GM12878 (cell line): ENCODE measurements around the gene CNST. TPM values are rescaled to one million over a fixed set of nuclear protein-coding genes. Genes with fewer than 3 reads are reported as not detected.
"Not testable (repeated sequence)": the region's sequence is repeated elsewhere in the genome, so short reads cannot be mapped to it uniquely, and the experiment has no call there.

Experiments
- ATAC-seq: fragments of 200-7000 bp; cut with Tn5 transposase; 3 replicates; pipeline ENCODE4 v1.9.1; 2020; ENCODE audit warnings: mild to moderate bottlenecking, moderate library complexity
- BruUV-seq: library from RNA; stranded (reverse); fragments of 400-500 nt; replicated peaks from 2 replicates; lab custom pipeline; 2021; lab: Mats Ljungman, UMichigan
- CTCF ChIA-PET: fragments of 300-600 bp; sonication (Branson Sonifier 250); formaldehyde crosslinking; extraction: SDS; loops from one replicate; lab custom pipeline; 2021; ENCODE audit warnings: inconsistent platforms; lab: Yijun Ruan, JAX
- POLR2A ChIA-PET: fragments of 350-600 bp; formaldehyde crosslinking; extraction: SDS; loops from one replicate; lab custom pipeline; 2021; ENCODE audit warnings: inconsistent platforms; lab: Charles Lee
- RAD21 ChIA-PET: fragments of 300-600 bp; sonication (Branson Sonifier 250); formaldehyde crosslinking; loops from one replicate; lab custom pipeline; 2023; ENCODE audit warnings: antibody characterized with exemption; ENCODE audit not compliant: unreplicated experiment; lab: Charles Lee
- SMC1A ChIA-PET: fragments of 300-600 bp; sonication (Branson Sonifier 250); formaldehyde crosslinking; loops from one replicate; lab custom pipeline; 2023; ENCODE audit not compliant: unreplicated experiment, uncharacterized antibody; lab: Charles Lee
- DNase-seq: peaks from one replicate; pipeline ENCODE4 v3.0.0-alpha.2; 2011; ENCODE audit warnings: low read depth, low spot score
- FAIRE-seq: peaks from 3 replicates; lab custom pipeline; 2011; peaks lifted over from hg19 to GRCh38; lab: Jason Lieb, UNC
- H2AFZ ChIP-seq: 2 replicates; pipeline ENCODE4 v1.6.0; 2011; ENCODE audit warnings: low read depth, low read length, control low read depth; ENCODE audit not compliant: control insufficient read depth
- H3K27ac ChIP-seq: 2 replicates; pipeline ENCODE4 v1.5.1; 2011; ENCODE audit warnings: control low read depth; ENCODE audit not compliant: control insufficient read depth, insufficient read depth
- H3K27me3 ChIP-seq, 2 experiments: replicated peaks in 1 of 2; 2 replicates each; pipeline versions ENCODE4 v1.6.0 to v1.6.1; 2011; ENCODE audit warnings: low read length in 1 of 2; ENCODE audit not compliant: control insufficient read depth in 2 of 2, insufficient read depth in 2 of 2
- H3K36me3 ChIP-seq, 2 experiments: 2 replicates each; pipeline ENCODE4 v1.5.1; 2011; ENCODE audit warnings: low read length in 1 of 2; ENCODE audit not compliant: control insufficient read depth in 2 of 2, insufficient read depth in 2 of 2
- H3K4me1 ChIP-seq: 2 replicates; pipeline ENCODE4 v1.6.1; 2011; ENCODE audit warnings: mild to moderate bottlenecking, low read length, moderate library complexity, mixed read lengths; ENCODE audit not compliant: control insufficient read depth, insufficient read depth
- H3K4me2 ChIP-seq: 2 replicates; pipeline ENCODE4 v1.6.0; 2011; ENCODE audit warnings: control low read depth; ENCODE audit not compliant: control insufficient read depth, insufficient read depth
- H3K4me3 ChIP-seq: fragments of 200-600 bp; sonication (generic); 2 replicates; pipeline ENCODE4 v1.5.1; 2016
- H3K79me2 ChIP-seq: 2 replicates; pipeline ENCODE4 v1.6.0; 2011; ENCODE audit warnings: low read length; ENCODE audit not compliant: control insufficient read depth, insufficient read depth
- H3K9ac ChIP-seq: 2 replicates; pipeline ENCODE4 v1.8.0; 2011; ENCODE audit warnings: low read length, control low read depth, mixed read lengths; ENCODE audit not compliant: control insufficient read depth, insufficient read depth
- H3K9me3 ChIP-seq: replicated peaks from 3 replicates; pipeline ENCODE4 v1.5.1; 2011; ENCODE audit warnings: mild to moderate bottlenecking, low read length; ENCODE audit not compliant: control insufficient read depth, insufficient read depth
- H4K20me1 ChIP-seq: 2 replicates; pipeline ENCODE4 v1.6.0; 2011; ENCODE audit not compliant: control insufficient read depth, insufficient read depth
- NFYB ChIP-seq: IDR thresholded peaks from 2 replicates; pipeline ENCODE4 v1.6.1; 2011; ENCODE audit warnings: low read depth, mild to moderate bottlenecking, low read length, improper control_type of control experiment, moderate library complexity; ENCODE audit not compliant: insufficient read depth
- WGBS: methylation state at CpG from one replicate; pipeline ENCODE4 v1.1.6; 2016; ENCODE audit warnings: low lambda C conversion rate; ENCODE audit not compliant: insufficient replicate concordance, insufficient coverage; ENCODE audit errors: missing lambda C conversion rate; 5-methylcytosine and 5-hydroxymethylcytosine counted together
- in situ Hi-C: fragments of 300-500 bp; cut with MboI; formaldehyde crosslinking; loops from 9 replicates; pipeline ENCODE4 v1.14.3; 2018; ENCODE audit warnings: mixed read lengths
- intact Hi-C: fragments of 100-400 bp; cut with micrococcal nuclease; formaldehyde crosslinking; loops from one replicate; pipeline ENCODE4 v1.14.2; 2022; ENCODE audit not compliant: unreplicated experiment
- polyA plus RNA-seq, 11 experiments: library from polyadenylated mRNA; depleted of rRNA in 4 of 11; unstranded in 6 of 11; stranded (reverse) in 5 of 11; fragments of >200 nt; fragmentation: Nextera tagmentation in 4 of 11; fragmentation: Illumina TruSeq in 1 of 11; extraction: Ambion mirVana in 4 of 11; extraction: Trizol in 1 of 11; gene quantifications; 1 replicate in 1 of 11; 2 replicates in 10 of 11; pipeline versions ENCODE4 v1.2.1 to v1.2.3, GENCODE V29; 2011 to 2016; ENCODE audit warnings: inconsistent platforms in 2 of 11, missing spikeins in 2 of 11, low read depth in 1 of 11
- small RNA-seq: library from RNA; depleted of rRNA; stranded (forward); fragments of <200 nt; gene quantifications from one replicate; pipeline ENCODE3, GENCODE V24; 2014
- total RNA-seq, 4 experiments: library from RNA; depleted of rRNA in 3 of 4; stranded (reverse); fragments of >200 nt in 3 of 4; fragmentation: Illumina TruSeq in 1 of 4; extraction: Trizol in 1 of 4; gene quantifications; 2 replicates each; pipeline versions ENCODE4 v1.2.1 to v1.2.3, GENCODE V29; 2013 to 2021

The CNST gene
- total and polyA plus RNA-seq, 10 of the 15 experiments (the other 5 are each of a cell fraction or from before 2014, with no cell fraction given) = 4.8 to 16.2 (median 12.3) TPM

DNA sequence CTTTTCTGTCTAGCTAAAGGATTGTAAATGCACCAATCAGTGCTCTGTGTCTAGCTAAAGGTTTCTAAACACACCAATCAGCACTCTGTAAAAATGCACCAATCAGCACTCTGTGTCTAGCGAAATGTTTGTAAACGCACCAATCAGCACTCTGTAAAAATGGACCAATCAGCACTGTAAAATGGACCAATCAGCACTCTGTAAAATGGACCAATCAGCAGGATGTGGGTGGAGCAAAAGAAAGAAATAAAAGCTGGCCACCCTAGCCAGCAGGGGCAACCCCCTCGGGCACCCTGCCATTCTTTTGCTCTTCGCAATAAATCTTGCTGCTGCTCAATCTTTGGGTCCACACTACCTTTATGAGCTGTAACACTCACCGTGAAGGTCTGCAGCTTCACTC lies 146.2 kb downstream of the CNST start:
- CTCF ChIA-PET, H3K4me1 ChIP-seq, BruUV-seq, POLR2A ChIA-PET, H3K79me2 ChIP-seq, in situ Hi-C loops, DNase-seq, H3K27me3 ChIP-seq, H3K36me3 ChIP-seq, H3K27ac ChIP-seq, SMC1A ChIA-PET, ATAC-seq, FAIRE-seq, H3K4me3 ChIP-seq, H3K9ac ChIP-seq, H2AFZ ChIP-seq, intact Hi-C loops, H3K4me2 ChIP-seq, RAD21 ChIA-PET, H4K20me1 ChIP-seq, H3K9me3 ChIP-seq: not testable (repeated sequence)
- peak; percentile 56 for TF ChIP-seq NFYB
- 96% methylated on average over 5 of the region's 5 CpGs for WGBS

Small RNAs within 50 kb of the gene (small RNA-seq; reads per million reads assigned to genes)
- gene AL356583.2 = not detected
- not detected for gene AL591623.2

Other genes starting within 250 kb of the CNST start
- 28.1 and 28.8 TPM in 2 replicates for gene SMYD3, start 59.2 kb upstream of the CNST start, total RNA-seq (2014; rRNA removed)
- gene SMYD3, start 59.2 kb upstream of the CNST start, total RNA-seq (2014; rRNA removed; fragmentation: Illumina TruSeq; extraction: Trizol) = 20.8 and 23.6 TPM in 2 replicates
- gene SMYD3, start 59.2 kb upstream of the CNST start, total RNA-seq (2021) = 21.3 and 24.5 TPM in 2 replicates
- 54.0 and 60.6 TPM in 2 replicates for gene SMYD3, start 59.2 kb upstream of the CNST start, polyA plus RNA-seq (2011; rRNA removed)
- gene SMYD3, start 59.2 kb upstream of the CNST start, polyA plus RNA-seq (2014; fragmentation: Illumina TruSeq; extraction: Trizol) = 18.3 and 28.6 TPM in 2 replicates
- gene SMYD3, start 59.2 kb upstream of the CNST start, polyA plus RNA-seq (2014; fragmentation: Nextera tagmentation; extraction: Ambion mirVana) = 10 to 100 TPM; 18.8 to 24.4 TPM
- 22.4 and 25.2 TPM in 2 replicates for gene SMYD3, start 59.2 kb upstream of the CNST start, polyA plus RNA-seq (2014; rRNA removed)
- gene SMYD3, start 59.2 kb upstream of the CNST start, polyA plus RNA-seq (2016; fragmentation: Nextera tagmentation; extraction: Ambion mirVana) = 10 to 100 TPM; 29.4 to 31.0 TPM
- 25.8 and 26.6 TPM in 2 replicates for gene TFB2M, start 195 bp upstream of the CNST start, total RNA-seq (2014; rRNA removed)
- gene TFB2M, start 195 bp upstream of the CNST start, total RNA-seq (2014; rRNA removed; fragmentation: Illumina TruSeq; extraction: Trizol) = 23.0 and 26.8 TPM in 2 replicates
- 23.3 and 25.2 TPM in 2 replicates for gene TFB2M, start 195 bp upstream of the CNST start, total RNA-seq (2021)
- 36.8 and 53.4 TPM in 2 replicates for gene TFB2M, start 195 bp upstream of the CNST start, polyA plus RNA-seq (2011; rRNA removed)
- gene TFB2M, start 195 bp upstream of the CNST start, polyA plus RNA-seq (2014; fragmentation: Illumina TruSeq; extraction: Trizol) = 26.4 and 30.2 TPM in 2 replicates
- 10 to 100 TPM; 47.2 to 66.0 TPM for gene TFB2M, start 195 bp upstream of the CNST start, polyA plus RNA-seq (2014; fragmentation: Nextera tagmentation; extraction: Ambion mirVana)
- 28.1 and 35.3 TPM in 2 replicates for gene TFB2M, start 195 bp upstream of the CNST start, polyA plus RNA-seq (2014; rRNA removed)
- gene TFB2M, start 195 bp upstream of the CNST start, polyA plus RNA-seq (2016; fragmentation: Nextera tagmentation; extraction: Ambion mirVana) = 10 to 100 TPM; 52.2 to 52.5 TPM
- 25.2 and 28.0 TPM in 2 replicates for gene SCCPDH, start 158.0 kb downstream of the CNST start, total RNA-seq (2014; rRNA removed)
- gene SCCPDH, start 158.0 kb downstream of the CNST start, total RNA-seq (2014; rRNA removed; fragmentation: Illumina TruSeq; extraction: Trizol) = 22.2 and 24.9 TPM in 2 replicates
- gene SCCPDH, start 158.0 kb downstream of the CNST start, total RNA-seq (2021) = 22.5 and 24.2 TPM in 2 replicates
- gene SCCPDH, start 158.0 kb downstream of the CNST start, polyA plus RNA-seq (2011; rRNA removed) = 34.5 and 57.5 TPM in 2 replicates
- gene SCCPDH, start 158.0 kb downstream of the CNST start, polyA plus RNA-seq (2014; fragmentation: Illumina TruSeq; extraction: Trizol) = 18.1 and 21.5 TPM in 2 replicates
- 10 to 100 TPM in 1 of 2 experiments, 1 to 10 TPM in 1; 5.4 to 14.2 TPM for gene SCCPDH, start 158.0 kb downstream of the CNST start, polyA plus RNA-seq (2014; fragmentation: Nextera tagmentation; extraction: Ambion mirVana)
- 21.6 and 24.1 TPM in 2 replicates for gene SCCPDH, start 158.0 kb downstream of the CNST start, polyA plus RNA-seq (2014; rRNA removed)
- 10 to 100 TPM; 43.2 to 44.8 TPM for gene SCCPDH, start 158.0 kb downstream of the CNST start, polyA plus RNA-seq (2016; fragmentation: Nextera tagmentation; extraction: Ambion mirVana)